Left lobe of liver (tissue), 1 donor: ENCODE results near the gene LZTFL1. TPM values are rescaled to one million over a fixed set of nuclear protein-coding genes. Genes with fewer than 3 reads are reported as not detected.

Experiments
- total RNA-seq: library from RNA; stranded (reverse); gene quantifications from one replicate; pipeline ENCODE4 v1.2.1, GENCODE V29; 2021
- donor health status: DM: no; HTN: yes; CAD: no.

LZTFL1 gene
- total RNA-seq, 1 donor from 2014 or later = 7.7 TPM

Other genes with a start within 250 kb of the LZTFL1 start
- 30.7 TPM for gene LIMD1, start 247.4 kb downstream of the LZTFL1 start, total RNA-seq
- gene SACM1L, start 152.7 kb downstream of the LZTFL1 start, total RNA-seq = 19.7 TPM
- 0.08 TPM for gene SLC6A20, start 45.6 kb downstream of the LZTFL1 start, total RNA-seq
- gene CCR9, start 44.4 kb upstream of the LZTFL1 start, total RNA-seq = 0.15 TPM
- gene CXCR6, start 101.3 kb upstream of the LZTFL1 start, total RNA-seq = not detected
- 16.2 TPM for gene FYCO1, start 153.7 kb upstream of the LZTFL1 start, total RNA-seq
- gene XCR1, start 185.4 kb upstream of the LZTFL1 start, total RNA-seq = not detected